GM12878 (cell line): ENCODE data around the gene SGMS1. TPM values are rescaled to one million over a fixed set of nuclear protein-coding genes. Genes with fewer than 3 reads are reported as not detected.

Experiments
- ATAC-seq: fragments of 200-7000 bp; cut with Tn5 transposase; 3 replicates; pipeline ENCODE4 v1.9.1; 2020; ENCODE audit warnings: mild to moderate bottlenecking, moderate library complexity
- BruUV-seq: library from RNA; stranded (reverse); fragments of 400-500 nt; replicated peaks from 2 replicates; lab custom pipeline; 2021; lab: Mats Ljungman, UMichigan
- CTCF ChIA-PET: fragments of 300-600 bp; sonication (Branson Sonifier 250); formaldehyde crosslinking; extraction: SDS; loops from one replicate; lab custom pipeline; 2021; ENCODE audit warnings: inconsistent platforms; lab: Yijun Ruan, JAX
- POLR2A ChIA-PET: fragments of 350-600 bp; formaldehyde crosslinking; extraction: SDS; loops from one replicate; lab custom pipeline; 2021; ENCODE audit warnings: inconsistent platforms; lab: Charles Lee
- RAD21 ChIA-PET: fragments of 300-600 bp; sonication (Branson Sonifier 250); formaldehyde crosslinking; loops from one replicate; lab custom pipeline; 2023; ENCODE audit warnings: antibody characterized with exemption; ENCODE audit not compliant: unreplicated experiment; lab: Charles Lee
- SMC1A ChIA-PET: fragments of 300-600 bp; sonication (Branson Sonifier 250); formaldehyde crosslinking; loops from one replicate; lab custom pipeline; 2023; ENCODE audit not compliant: unreplicated experiment, uncharacterized antibody; lab: Charles Lee
- DNase-seq: peaks from one replicate; pipeline ENCODE4 v3.0.0-alpha.2; 2011; ENCODE audit warnings: low read depth, low spot score
- FAIRE-seq: peaks from 3 replicates; lab custom pipeline; 2011; peaks lifted over from hg19 to GRCh38; lab: Jason Lieb, UNC
- H2AFZ ChIP-seq: 2 replicates; pipeline ENCODE4 v1.6.0; 2011; ENCODE audit warnings: low read depth, low read length, control low read depth; ENCODE audit not compliant: control insufficient read depth
- H3K27ac ChIP-seq: 2 replicates; pipeline ENCODE4 v1.5.1; 2011; ENCODE audit warnings: control low read depth; ENCODE audit not compliant: control insufficient read depth, insufficient read depth
- H3K27me3 ChIP-seq, 2 experiments: replicated peaks in 1 of 2; 2 replicates each; pipeline versions ENCODE4 v1.6.0 to v1.6.1; 2011; ENCODE audit warnings: low read length in 1 of 2; ENCODE audit not compliant: control insufficient read depth in 2 of 2, insufficient read depth in 2 of 2
- H3K36me3 ChIP-seq, 2 experiments: 2 replicates each; pipeline ENCODE4 v1.5.1; 2011; ENCODE audit warnings: low read length in 1 of 2; ENCODE audit not compliant: control insufficient read depth in 2 of 2, insufficient read depth in 2 of 2
- H3K4me1 ChIP-seq: 2 replicates; pipeline ENCODE4 v1.6.1; 2011; ENCODE audit warnings: mild to moderate bottlenecking, low read length, moderate library complexity, mixed read lengths; ENCODE audit not compliant: control insufficient read depth, insufficient read depth
- H3K4me2 ChIP-seq: 2 replicates; pipeline ENCODE4 v1.6.0; 2011; ENCODE audit warnings: control low read depth; ENCODE audit not compliant: control insufficient read depth, insufficient read depth
- H3K4me3 ChIP-seq: fragments of 200-600 bp; sonication (generic); 2 replicates; pipeline ENCODE4 v1.5.1; 2016
- H3K79me2 ChIP-seq: 2 replicates; pipeline ENCODE4 v1.6.0; 2011; ENCODE audit warnings: low read length; ENCODE audit not compliant: control insufficient read depth, insufficient read depth
- H3K9ac ChIP-seq: 2 replicates; pipeline ENCODE4 v1.8.0; 2011; ENCODE audit warnings: low read length, control low read depth, mixed read lengths; ENCODE audit not compliant: control insufficient read depth, insufficient read depth
- H3K9me3 ChIP-seq: replicated peaks from 3 replicates; pipeline ENCODE4 v1.5.1; 2011; ENCODE audit warnings: mild to moderate bottlenecking, low read length; ENCODE audit not compliant: control insufficient read depth, insufficient read depth
- H4K20me1 ChIP-seq: 2 replicates; pipeline ENCODE4 v1.6.0; 2011; ENCODE audit not compliant: control insufficient read depth, insufficient read depth
- BRCA1 ChIP-seq: IDR thresholded peaks from 2 replicates; pipeline ENCODE4 v1.6.1; 2011; ENCODE audit warnings: low read depth, low read length, improper control_type of control experiment
- ESRRA ChIP-seq: IDR thresholded peaks from 2 replicates; pipeline ENCODE4 v1.6.1; 2012; ENCODE audit warnings: mild to moderate bottlenecking, low read length, improper control_type of control experiment
- JUND ChIP-seq: IDR thresholded peaks from 2 replicates; pipeline ENCODE4 v1.6.1; 2012; ENCODE audit warnings: low read depth, mild to moderate bottlenecking, low read length, improper control_type of control experiment, moderate library complexity
- MYB ChIP-seq: fragments of 150-350 bp; IDR thresholded peaks from 2 replicates; pipeline ENCODE4 v1.6.1; 2014; ENCODE audit warnings: mild to moderate bottlenecking, low read depth, low read length, borderline replicate concordance
- MYC ChIP-seq: IDR thresholded peaks from 2 replicates; pipeline ENCODE4 v1.6.1; 2011; ENCODE audit warnings: mild to moderate bottlenecking, low read length, moderate library complexity, inconsistent platforms; ENCODE audit not compliant: insufficient read depth, insufficient replicate concordance, insufficient read length, severe bottlenecking
- USF2 ChIP-seq: IDR thresholded peaks from 2 replicates; pipeline ENCODE4 v1.6.1; 2011; ENCODE audit warnings: low read depth, low read length, improper control_type of control experiment, borderline replicate concordance
- YY1 ChIP-seq: IDR thresholded peaks from 2 replicates; pipeline ENCODE4 v1.6.1; 2011; ENCODE audit warnings: low read depth, mild to moderate bottlenecking, low read length
- WGBS: methylation state at CpG from one replicate; pipeline ENCODE4 v1.1.6; 2016; ENCODE audit warnings: low lambda C conversion rate; ENCODE audit not compliant: insufficient replicate concordance, insufficient coverage; ENCODE audit errors: missing lambda C conversion rate; 5-methylcytosine and 5-hydroxymethylcytosine counted together
- in situ Hi-C: fragments of 300-500 bp; cut with MboI; formaldehyde crosslinking; loops from 9 replicates; pipeline ENCODE4 v1.14.3; 2018; ENCODE audit warnings: mixed read lengths
- intact Hi-C: fragments of 100-400 bp; cut with micrococcal nuclease; formaldehyde crosslinking; loops from one replicate; pipeline ENCODE4 v1.14.2; 2022; ENCODE audit not compliant: unreplicated experiment
- polyA plus RNA-seq, 11 experiments: library from polyadenylated mRNA; depleted of rRNA in 4 of 11; unstranded in 6 of 11; stranded (reverse) in 5 of 11; fragments of >200 nt; fragmentation: Nextera tagmentation in 4 of 11; fragmentation: Illumina TruSeq in 1 of 11; extraction: Ambion mirVana in 4 of 11; extraction: Trizol in 1 of 11; gene quantifications; 1 replicate in 1 of 11; 2 replicates in 10 of 11; pipeline versions ENCODE4 v1.2.1 to v1.2.3, GENCODE V29; 2011 to 2016; ENCODE audit warnings: inconsistent platforms in 2 of 11, missing spikeins in 2 of 11, low read depth in 1 of 11
- total RNA-seq, 4 experiments: library from RNA; depleted of rRNA in 3 of 4; stranded (reverse); fragments of >200 nt in 3 of 4; fragmentation: Illumina TruSeq in 1 of 4; extraction: Trizol in 1 of 4; gene quantifications; 2 replicates each; pipeline versions ENCODE4 v1.2.1 to v1.2.3, GENCODE V29; 2013 to 2021

SGMS1 gene
- total and polyA plus RNA-seq, 10 of the 15 experiments (the other 5 are each of a cell fraction or from before 2014, with no cell fraction given), result 1.4 to 14.5 (median 4.9) TPM

DNA sequence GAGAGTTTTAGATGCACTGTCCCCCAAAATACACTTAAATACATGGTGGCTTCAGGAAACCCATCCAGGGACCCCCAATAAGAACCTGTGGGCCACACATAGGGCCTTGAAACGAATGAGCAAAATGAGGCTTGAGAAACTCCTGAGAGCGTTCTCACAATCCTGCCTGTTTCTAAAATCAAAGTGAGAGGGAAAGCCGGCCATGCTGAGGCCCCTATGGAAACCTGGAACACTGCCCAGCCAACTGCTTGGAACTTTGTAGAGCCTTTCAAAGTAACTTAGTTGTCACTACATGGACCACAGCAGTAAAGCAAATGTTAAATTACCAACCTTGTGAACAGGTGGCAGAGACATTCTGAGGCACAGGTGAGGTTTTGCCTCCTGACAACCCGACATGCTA, 13.4 kb downstream of the SGMS1 start:
- no TSS peak for BruUV-seq
- no peak for FAIRE-seq
- no peak overlapping the region for H3K27ac ChIP-seq
- H3K4me2 ChIP-seq, result no peak overlapping the region
- RAD21 ChIA-PET, result interaction anchor here (1.6 kb wide), 1 partner anchor 11 kb away, joined by 5 read pairs; no protein-coding TSS in a partner anchor
- no peaks in the 10 kb centered on the region for H3K36me3 ChIP-seq
- no peak overlapping the region for H3K9ac ChIP-seq
- peaks cover 14% of the 10 kb centered on the region for H3K4me1 ChIP-seq
- H3K27me3 ChIP-seq, result no peaks in the 10 kb centered on the region
- peaks cover 7% of the 10 kb centered on the region for H3K79me2 ChIP-seq
- TF ChIP-seq MYB, result no peak
- TF ChIP-seq USF2, result no peak
- no peak for TF ChIP-seq JUND
- TF ChIP-seq BRCA1, result no peak
- no peak for TF ChIP-seq YY1
- no peak for TF ChIP-seq ESRRA
- no peak for TF ChIP-seq MYC
- H3K4me3 ChIP-seq, result no peak overlapping the region
- H3K9me3 ChIP-seq, result no peaks in the 10 kb centered on the region
- H4K20me1 ChIP-seq, result peaks cover 3% of the 10 kb centered on the region; the same call in 1 of the 2 replicates
- DNase-seq, result no peak
- in situ Hi-C loops, result no loop called here
- CTCF ChIA-PET, result interaction anchor here (1.1 kb wide), 1 partner anchor 163 kb away, joined by 3 read pairs; no protein-coding TSS in a partner anchor
- POLR2A ChIA-PET, result no interaction called here
- 96% methylated on average over 4 of the region's 4 CpGs for WGBS
- intact Hi-C loops, result no loop called here
- SMC1A ChIA-PET, result no interaction called here
- H2AFZ ChIP-seq, result no peak overlapping the region
- no peak for ATAC-seq
